Liver (tissue), 9 donors: Measurements from ENCODE around the gene PTTG1IP. TPM values are rescaled to one million over a fixed set of nuclear protein-coding genes. Genes with fewer than 3 reads are reported as not detected.

Experiments
- DNase-seq: peaks from one replicate; pipeline ENCODE4 v3.0.0-alpha.2; 2017; ENCODE audit warnings: low spot score
- H3K27ac ChIP-seq, 2 donors: one replicate each; pipeline ENCODE4 v1.7.0; 2013; ENCODE audit warnings: inconsistent platforms in 2 of 2, low read length in 2 of 2, control low read depth in 1 of 2, low read depth in 1 of 2, mild to moderate bottlenecking in 1 of 2
- H3K27me3 ChIP-seq, 4 donors: one replicate each; pipeline versions ENCODE4 v1.6.1 to v1.7.0; 2013; ENCODE audit warnings: low read length in 3 of 4, inconsistent platforms in 1 of 4, mild to moderate bottlenecking in 1 of 4, moderate library complexity in 1 of 4; ENCODE audit not compliant: control insufficient read depth in 4 of 4, insufficient read depth in 4 of 4
- H3K36me3 ChIP-seq, 4 donors: one replicate each; pipeline versions ENCODE4 v1.6.1 to v1.7.0; 2013; ENCODE audit warnings: low read length in 3 of 4, mild to moderate bottlenecking in 3 of 4, low read depth in 1 of 4, moderate library complexity in 1 of 4; ENCODE audit not compliant: control insufficient read depth in 4 of 4, insufficient read depth in 3 of 4
- H3K4me1 ChIP-seq, 4 donors: one replicate each; pipeline versions ENCODE4 v1.6.1 to v1.7.0; 2013; ENCODE audit warnings: low read length in 3 of 4, mild to moderate bottlenecking in 3 of 4, moderate library complexity in 1 of 4; ENCODE audit not compliant: control insufficient read depth in 4 of 4, insufficient read depth in 4 of 4
- H3K4me3 ChIP-seq, 3 donors: one replicate each; pipeline versions ENCODE4 v1.6.1 to v1.7.0; 2013; ENCODE audit warnings: low read length in 3 of 3, control low read depth in 1 of 3, low read depth in 1 of 3, mild to moderate bottlenecking in 1 of 3
- H3K9ac ChIP-seq, 2 donors: one replicate each; pipeline ENCODE4 v1.7.0; 2013; ENCODE audit warnings: low read length in 2 of 2, mild to moderate bottlenecking in 2 of 2, moderate library complexity in 2 of 2, control low read depth in 1 of 2, low read depth in 1 of 2
- H3K9me3 ChIP-seq, 4 donors: one replicate each; pipeline versions ENCODE4 v1.6.1 to v1.7.0; 2013; ENCODE audit warnings: low read length in 3 of 4; ENCODE audit not compliant: control insufficient read depth in 4 of 4
- ATF3 ChIP-seq: IDR thresholded peaks from 2 replicates; pipeline ENCODE4 v1.6.1; 2016; ENCODE audit warnings: antibody characterized with exemption
- EGR1 ChIP-seq, 2 donors: IDR thresholded peaks; 2 replicates each; pipeline ENCODE4 v1.6.1; 2016 to 2018; ENCODE audit warnings: antibody characterized with exemption in 2 of 2, low read depth in 2 of 2
- FOXA2 ChIP-seq: IDR thresholded peaks from 2 replicates; pipeline ENCODE4 v1.6.1; 2016; ENCODE audit warnings: antibody characterized with exemption
- HNF4A ChIP-seq, 2 donors: conservative IDR thresholded peaks; 2 replicates each; pipeline ENCODE4 v1.6.1; 2016; ENCODE audit warnings: antibody characterized with exemption in 2 of 2, mild to moderate bottlenecking in 2 of 2
- JUND ChIP-seq, 2 donors: IDR thresholded peaks; 2 replicates each; pipeline ENCODE4 v1.6.1; 2016; ENCODE audit warnings: antibody characterized with exemption in 2 of 2
- RAD21 ChIP-seq, 2 donors: IDR thresholded peaks; 2 replicates each; pipeline ENCODE4 v1.6.1; 2016; ENCODE audit warnings: antibody characterized with exemption in 2 of 2, mild to moderate bottlenecking in 2 of 2
- REST ChIP-seq: IDR thresholded peaks from 2 replicates; pipeline ENCODE4 v1.6.1; 2016; ENCODE audit warnings: antibody characterized with exemption, mild to moderate bottlenecking
- TAF1 ChIP-seq: conservative IDR thresholded peaks from 2 replicates; pipeline ENCODE4 v1.6.1; 2016; ENCODE audit warnings: antibody characterized with exemption, mild to moderate bottlenecking
- WGBS: extraction: QIAGEN DNeasy Blood & Tissue Kit; methylation state at CpG from one replicate; pipeline ENCODE4 v1.1.7; 2013; 5-methylcytosine and 5-hydroxymethylcytosine counted together
- polyA plus RNA-seq, 2 donors: library from polyadenylated mRNA; stranded (reverse) in 1 of 2; unstranded in 1 of 2; fragments of 200-250 nt in 1 of 2; fragments of >200 nt in 1 of 2; fragmentation: Nextera tagmentation in 1 of 2; extraction: Ambion mirVana in 1 of 2; gene quantifications; one replicate each; pipeline versions ENCODE4 v1.2.1 to v1.2.3, GENCODE V29; 2013 to 2015
- total RNA-seq, 2 donors: library from RNA; depleted of rRNA; stranded (reverse); fragments of >200 nt; gene quantifications; one replicate each; pipeline ENCODE4 v1.2.3, GENCODE V29; 2014
- TF ChIP-seq, protein P1 (sequence below): IDR thresholded peaks from 2 replicates; pipeline ENCODE4 v1.6.1; 2016; ENCODE audit warnings: antibody characterized with exemption
- TF ChIP-seq, protein P2 (sequence below): fragments of 150-350 bp; IDR thresholded peaks from 2 replicates; pipeline ENCODE4 v1.5.1; 2017; ENCODE audit warnings: improper control_type of control experiment, low read depth, low read length; ENCODE audit not compliant: missing input control
- TF ChIP-seq, protein P3 (sequence below): IDR thresholded peaks from 2 replicates; pipeline ENCODE4 v1.6.1; 2016; ENCODE audit warnings: antibody characterized with exemption
- donor health status: healthy.
- donor health status: healthy.
- donor health status: healthy.
- donor health status: healthy.
- donor health status: healthy.

The PTTG1IP gene
- total and polyA plus RNA-seq, 4 donors, result 62.0 to 94.0 (median 79.8) TPM

DNA sequence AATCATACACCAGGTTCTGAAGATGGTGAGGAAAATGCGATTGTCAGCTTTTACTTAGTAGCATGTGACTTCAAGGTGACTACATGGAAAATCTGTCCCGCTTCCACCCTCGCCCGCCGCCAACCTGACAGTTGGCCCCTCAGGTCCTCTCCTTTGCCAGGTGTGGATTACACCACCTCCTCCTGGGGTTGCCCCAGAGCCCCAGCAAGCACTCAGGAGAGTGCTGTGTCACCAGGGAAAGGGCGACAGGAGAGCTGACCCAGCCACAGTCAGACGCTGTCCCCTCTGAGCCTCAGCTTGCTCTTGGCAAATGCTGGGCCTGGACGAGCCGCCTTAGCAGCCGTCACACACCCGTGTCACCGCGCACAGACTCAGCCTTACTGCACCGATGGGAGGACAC, 17.9 kb downstream of the PTTG1IP start:
- 96% methylated on average over 14 of the region's 14 CpGs for WGBS
- no peak overlapping the region for H3K27ac ChIP-seq

GRCh38 chr21:44854664-44855446, 18.6 kb downstream of the PTTG1IP start:
- peak; percentile 76 for DNase-seq
- Histone ChIP-seq H3K36me3 (peaks cover 20 to 58% (median 49%) of the 10 kb centered on the region in 4 donors), H3K9me3 (no peaks in the 10 kb centered on the region), H3K27ac (no peak overlapping the region), H3K27me3 (no peaks in the 10 kb centered on the region), H3K4me1 (no peaks in the 10 kb centered on the region), H3K9ac (no peak overlapping the region), H3K4me3 (no peak overlapping the region)
- WGBS, result 89% methylated on average over 31 of the region's 31 CpGs
- TF ChIP-seq, protein P1, sequence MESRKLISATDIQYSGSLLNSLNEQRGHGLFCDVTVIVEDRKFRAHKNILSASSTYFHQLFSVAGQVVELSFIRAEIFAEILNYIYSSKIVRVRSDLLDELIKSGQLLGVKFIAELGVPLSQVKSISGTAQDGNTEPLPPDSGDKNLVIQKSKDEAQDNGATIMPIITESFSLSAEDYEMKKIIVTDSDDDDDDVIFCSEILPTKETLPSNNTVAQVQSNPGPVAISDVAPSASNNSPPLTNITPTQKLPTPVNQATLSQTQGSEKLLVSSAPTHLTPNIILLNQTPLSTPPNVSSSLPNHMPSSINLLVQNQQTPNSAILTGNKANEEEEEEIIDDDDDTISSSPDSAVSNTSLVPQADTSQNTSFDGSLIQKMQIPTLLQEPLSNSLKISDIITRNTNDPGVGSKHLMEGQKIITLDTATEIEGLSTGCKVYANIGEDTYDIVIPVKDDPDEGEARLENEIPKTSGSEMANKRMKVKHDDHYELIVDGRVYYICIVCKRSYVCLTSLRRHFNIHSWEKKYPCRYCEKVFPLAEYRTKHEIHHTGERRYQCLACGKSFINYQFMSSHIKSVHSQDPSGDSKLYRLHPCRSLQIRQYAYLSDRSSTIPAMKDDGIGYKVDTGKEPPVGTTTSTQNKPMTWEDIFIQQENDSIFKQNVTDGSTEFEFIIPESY, result no peak
- TF ChIP-seq ATF3, result no peak
- TF ChIP-seq REST, result no peak

More for the DNA sequence above, 17.9 kb downstream of the PTTG1IP start:
- Histone ChIP-seq H3K27me3 (no peaks in the 10 kb centered on the region), H3K9me3 (no peaks in the 10 kb centered on the region), H3K9ac (no peak overlapping the region), H3K4me3 (no peak overlapping the region), H3K4me1 (no peaks in the 10 kb centered on the region), H3K36me3 (peaks cover 20 to 57% (median 44%) of the 10 kb centered on the region in 4 donors)
- TF ChIP-seq, protein P2, sequence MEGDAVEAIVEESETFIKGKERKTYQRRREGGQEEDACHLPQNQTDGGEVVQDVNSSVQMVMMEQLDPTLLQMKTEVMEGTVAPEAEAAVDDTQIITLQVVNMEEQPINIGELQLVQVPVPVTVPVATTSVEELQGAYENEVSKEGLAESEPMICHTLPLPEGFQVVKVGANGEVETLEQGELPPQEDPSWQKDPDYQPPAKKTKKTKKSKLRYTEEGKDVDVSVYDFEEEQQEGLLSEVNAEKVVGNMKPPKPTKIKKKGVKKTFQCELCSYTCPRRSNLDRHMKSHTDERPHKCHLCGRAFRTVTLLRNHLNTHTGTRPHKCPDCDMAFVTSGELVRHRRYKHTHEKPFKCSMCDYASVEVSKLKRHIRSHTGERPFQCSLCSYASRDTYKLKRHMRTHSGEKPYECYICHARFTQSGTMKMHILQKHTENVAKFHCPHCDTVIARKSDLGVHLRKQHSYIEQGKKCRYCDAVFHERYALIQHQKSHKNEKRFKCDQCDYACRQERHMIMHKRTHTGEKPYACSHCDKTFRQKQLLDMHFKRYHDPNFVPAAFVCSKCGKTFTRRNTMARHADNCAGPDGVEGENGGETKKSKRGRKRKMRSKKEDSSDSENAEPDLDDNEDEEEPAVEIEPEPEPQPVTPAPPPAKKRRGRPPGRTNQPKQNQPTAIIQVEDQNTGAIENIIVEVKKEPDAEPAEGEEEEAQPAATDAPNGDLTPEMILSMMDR, result no peak
- no peak for TF ChIP-seq TAF1
- DNase-seq, result no peak

DNA sequence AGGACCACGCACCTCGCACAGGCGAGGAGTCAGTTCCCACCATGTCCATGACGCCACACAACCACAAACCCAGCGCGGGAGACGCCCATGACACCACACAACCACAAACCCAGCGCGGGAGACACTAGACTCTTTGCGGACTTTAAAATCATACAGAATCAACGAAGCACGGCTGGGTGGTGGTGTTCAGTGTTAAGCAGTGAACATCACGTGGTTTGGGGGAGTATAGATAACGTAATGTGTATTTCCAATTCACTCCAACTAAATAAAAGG, 19.2 kb downstream of the PTTG1IP start:
- Histone ChIP-seq H3K4me1 (no peaks in the 10 kb centered on the region), H3K9me3 (no peaks in the 10 kb centered on the region), H3K27me3 (no peaks in the 10 kb centered on the region), H3K9ac (no peak overlapping the region), H3K27ac (no peak overlapping the region), H3K4me3 (no peak overlapping the region), H3K36me3 (peaks cover 22 to 59% (median 51%) of the 10 kb centered on the region in 4 donors)
- no peak for TF ChIP-seq RAD21 (IDR thresholded peaks at IDR 0.05)
- no peak for TF ChIP-seq TAF1
- TF ChIP-seq HNF4A (conservative IDR thresholded peaks at IDR 0.05), result no peak
- no peak for TF ChIP-seq JUND (IDR thresholded peaks at IDR 0.05)
- no peak for TF ChIP-seq ATF3
- TF ChIP-seq, protein P2, result no peak
- TF ChIP-seq EGR1 (IDR thresholded peaks at IDR 0.05; ENCODE audit: low read depth in 2 of 2), result no peak
- no peak for TF ChIP-seq FOXA2
- TF ChIP-seq, protein P3, sequence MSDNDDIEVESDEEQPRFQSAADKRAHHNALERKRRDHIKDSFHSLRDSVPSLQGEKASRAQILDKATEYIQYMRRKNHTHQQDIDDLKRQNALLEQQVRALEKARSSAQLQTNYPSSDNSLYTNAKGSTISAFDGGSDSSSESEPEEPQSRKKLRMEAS, result no peak
- TF ChIP-seq, protein P1, result no peak
- peak; percentile 61 for DNase-seq
- WGBS, result 85% methylated on average over 14 of the region's 14 CpGs
